Endodermal cell (in vitro differentiated cells): ENCODE measurements around the gene COPZ1. TPM values are rescaled to one million over a fixed set of nuclear protein-coding genes. Genes with fewer than 3 reads are reported as not detected.

ENCODE experiments used
- DNase-seq: peaks from one replicate; pipeline ENCODE4 v3.0.0-alpha.2; 2017
- H3K27ac ChIP-seq: 2 replicates; pipeline ENCODE4 v1.5.1; 2013; ENCODE audit warnings: mild to moderate bottlenecking, low read depth, low read length, moderate library complexity
- H3K27me3 ChIP-seq: 2 replicates; pipeline ENCODE4 v1.6.1; 2013; ENCODE audit warnings: mild to moderate bottlenecking, low read length, moderate library complexity; ENCODE audit not compliant: insufficient read depth, control insufficient read depth, poor library complexity, severe bottlenecking
- H3K36me3 ChIP-seq: 2 replicates; pipeline ENCODE4 v1.7.0; 2013; ENCODE audit warnings: mild to moderate bottlenecking, low read length, moderate library complexity; ENCODE audit not compliant: control insufficient read depth, insufficient read depth
- H3K4me1 ChIP-seq: one replicate; pipeline ENCODE4 v1.7.0; 2013; ENCODE audit warnings: low read length; ENCODE audit not compliant: control insufficient read depth, insufficient read depth
- H3K4me3 ChIP-seq: 2 replicates; pipeline ENCODE4 v1.5.1; 2013; ENCODE audit warnings: mild to moderate bottlenecking, low read length, moderate library complexity
- H3K9ac ChIP-seq: 2 replicates; pipeline ENCODE4 v1.6.1; 2013; ENCODE audit warnings: mild to moderate bottlenecking, low read length, moderate library complexity; ENCODE audit not compliant: poor library complexity, severe bottlenecking; ENCODE audit errors: extremely low read depth
- H3K9me3 ChIP-seq: 2 replicates; pipeline ENCODE4 v1.6.1; 2013; ENCODE audit warnings: mild to moderate bottlenecking, low read length, moderate library complexity; ENCODE audit not compliant: control insufficient read depth
- H3K27ac Mint-ChIP-seq: 2 replicates; pipeline ENCODE4 v1.8.0; 2020; ENCODE audit warnings: mixed read lengths
- H3K27me3 Mint-ChIP-seq: 2 replicates; pipeline ENCODE4 v1.8.0; 2021; ENCODE audit warnings: mild to moderate bottlenecking, mixed read lengths; ENCODE audit not compliant: insufficient read depth
- H3K36me3 Mint-ChIP-seq: 2 replicates; pipeline ENCODE4 v1.8.0; 2020; ENCODE audit warnings: low read depth, mixed read lengths
- H3K4me1 Mint-ChIP-seq: 2 replicates; pipeline ENCODE4 v1.8.0; 2020; ENCODE audit warnings: mixed read lengths
- H3K4me3 Mint-ChIP-seq: 2 replicates; pipeline ENCODE4 v1.8.0; 2020; ENCODE audit warnings: mild to moderate bottlenecking, moderate library complexity, mixed read lengths
- H3K9me3 Mint-ChIP-seq: 2 replicates; pipeline ENCODE4 v1.8.0; 2020; ENCODE audit warnings: mild to moderate bottlenecking, mixed read lengths
- WGBS, 2 experiments: methylation state at CpG; one replicate each; pipeline versions ENCODE4 v1.1.5 to v1.1.7; 2013; ENCODE audit warnings: missing lambda C conversion rate in 2 of 2, mixed read lengths in 1 of 2; ENCODE audit not compliant: insufficient coverage in 1 of 2, insufficient read length in 1 of 2; 5-methylcytosine and 5-hydroxymethylcytosine counted together
- total RNA-seq, 2 donors: library from RNA; stranded (reverse); fragmentation: NEBNext Ultra II Directional in 1 of 2; extraction: Animal tissue kit (Norgen Biotek cat#: 25700) in 1 of 2; gene quantifications; 2 replicates in 1 of 2; 3 replicates in 1 of 2; pipeline ENCODE4 v1.2.1, GENCODE V29; 2021
- TF ChIP-seq, protein P1 (sequence below): fragments of 200-600 bp; sonication (generic); conservative IDR thresholded peaks from 2 replicates; pipeline ENCODE4 v1.5.0; 2021; ENCODE audit warnings: antibody characterized with exemption, mild to moderate bottlenecking

Gene COPZ1
- total RNA-seq, 2 donors from 2014 or later: 153 to 183 TPM

DNA sequence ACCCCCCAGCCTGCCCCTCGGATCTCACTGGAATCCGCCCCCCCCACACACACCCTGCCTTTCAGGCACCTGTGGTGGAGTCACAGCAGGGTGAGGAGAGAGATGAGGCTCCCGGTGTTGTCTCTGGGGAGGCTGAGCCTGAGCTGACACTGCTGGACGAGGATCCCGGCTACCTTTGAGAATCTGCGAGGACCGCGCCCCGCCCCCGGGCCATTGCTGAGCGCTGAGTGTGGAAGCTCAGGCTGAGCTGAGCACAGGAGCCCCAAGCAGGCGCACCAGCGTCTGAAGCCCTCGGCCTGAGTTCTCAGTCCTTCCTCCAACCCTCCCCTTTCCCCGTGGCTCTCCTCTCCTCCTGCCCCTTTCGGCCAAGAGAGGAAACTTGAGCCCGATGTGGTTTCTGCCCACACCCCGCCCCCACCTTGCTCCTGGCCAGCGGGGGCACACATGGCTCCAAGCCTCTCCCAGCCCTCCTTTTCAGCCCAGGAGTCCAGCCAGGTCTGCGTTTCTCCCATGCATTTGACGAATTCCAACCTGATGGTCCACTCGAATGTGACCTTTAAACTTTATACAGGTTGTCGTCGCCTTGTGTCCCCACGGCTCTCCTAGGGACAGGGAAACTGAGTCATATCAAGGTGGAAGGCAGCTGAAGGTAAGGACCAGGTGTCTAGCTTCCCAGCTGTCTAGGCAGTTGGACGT lies 24.1 kb upstream of the COPZ1 start, which contains the start of gene NFE2:
Gene NFE2 (minus strand): TSS at position 284 of the 696 bp plus-strand sequence. CDS start 5,767 bp downstream, outside the sequence.
- H3K9me3 ChIP-seq: no peaks in the 10 kb centered on the region
- Mint-ChIP-seq H3K27me3 (peaks cover 13% of the 10 kb centered on the region), H3K27ac (peak within 1 kb of the TSS; percentile 89), H3K4me3 (peak within 1 kb of the TSS; percentile 56), H3K4me1 (peaks cover 55% of the 10 kb centered on the region), H3K9me3 (no peaks in the 10 kb centered on the region), H3K36me3 (no peaks in the 10 kb centered on the region)
- peak; percentile 97 for DNase-seq
- no peaks in the 10 kb centered on the region for H3K27me3 ChIP-seq
- peaks cover 19% of the 10 kb centered on the region for H3K4me1 ChIP-seq
- H3K36me3 ChIP-seq: no peaks in the 10 kb centered on the region
- TF ChIP-seq, protein P1, sequence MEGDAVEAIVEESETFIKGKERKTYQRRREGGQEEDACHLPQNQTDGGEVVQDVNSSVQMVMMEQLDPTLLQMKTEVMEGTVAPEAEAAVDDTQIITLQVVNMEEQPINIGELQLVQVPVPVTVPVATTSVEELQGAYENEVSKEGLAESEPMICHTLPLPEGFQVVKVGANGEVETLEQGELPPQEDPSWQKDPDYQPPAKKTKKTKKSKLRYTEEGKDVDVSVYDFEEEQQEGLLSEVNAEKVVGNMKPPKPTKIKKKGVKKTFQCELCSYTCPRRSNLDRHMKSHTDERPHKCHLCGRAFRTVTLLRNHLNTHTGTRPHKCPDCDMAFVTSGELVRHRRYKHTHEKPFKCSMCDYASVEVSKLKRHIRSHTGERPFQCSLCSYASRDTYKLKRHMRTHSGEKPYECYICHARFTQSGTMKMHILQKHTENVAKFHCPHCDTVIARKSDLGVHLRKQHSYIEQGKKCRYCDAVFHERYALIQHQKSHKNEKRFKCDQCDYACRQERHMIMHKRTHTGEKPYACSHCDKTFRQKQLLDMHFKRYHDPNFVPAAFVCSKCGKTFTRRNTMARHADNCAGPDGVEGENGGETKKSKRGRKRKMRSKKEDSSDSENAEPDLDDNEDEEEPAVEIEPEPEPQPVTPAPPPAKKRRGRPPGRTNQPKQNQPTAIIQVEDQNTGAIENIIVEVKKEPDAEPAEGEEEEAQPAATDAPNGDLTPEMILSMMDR: peak; percentile 46
- H3K4me3 ChIP-seq: peak within 1 kb of the TSS; percentile 78
- peak within 1 kb of the TSS; percentile 70 for H3K27ac ChIP-seq
- WGBS, 2 experiments: 6 to 7% methylated on average over 5 to 24 of the region's 26 CpGs
- peak within 1 kb of the TSS; percentile 53 for H3K9ac ChIP-seq

DNA sequence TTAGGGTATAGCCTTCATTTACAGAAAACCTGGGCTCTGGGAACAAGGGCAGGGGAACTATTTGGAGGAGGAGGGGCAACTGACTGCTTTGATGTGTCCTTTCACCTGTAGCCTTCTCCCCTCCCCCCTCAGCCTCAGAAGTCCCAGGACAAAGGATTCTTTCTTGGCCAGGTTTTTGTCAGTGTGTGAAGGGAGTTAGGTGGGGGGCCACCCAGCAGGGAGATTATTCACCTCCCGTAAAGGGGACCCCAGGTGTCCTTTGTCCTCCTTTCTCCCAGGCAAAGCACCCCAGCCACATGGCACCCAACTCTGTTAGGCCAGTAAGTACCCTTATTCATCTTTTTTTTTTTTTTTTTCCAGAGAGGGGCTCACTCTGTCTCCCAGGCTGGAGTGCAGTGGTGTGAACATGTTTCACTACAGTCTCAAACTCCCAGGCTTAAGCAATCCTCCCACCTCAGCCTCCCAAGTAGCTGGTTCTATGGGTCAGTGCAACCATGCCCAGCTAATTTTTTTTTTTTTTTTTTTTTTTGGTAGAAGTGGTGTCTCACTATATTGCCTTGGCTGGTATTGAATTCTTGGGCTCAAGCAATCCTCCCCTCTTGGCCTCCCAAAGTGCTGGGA lies 23.4 kb upstream of the COPZ1 start:
- H3K36me3 Mint-ChIP-seq: no peaks in the 10 kb centered on the region
- peak overlapping the region; percentile 78 for H3K4me3 ChIP-seq
- peaks cover 19% of the 10 kb centered on the region for H3K4me1 ChIP-seq
- H3K9me3 Mint-ChIP-seq: no peaks in the 10 kb centered on the region
- no peaks in the 10 kb centered on the region for H3K27me3 ChIP-seq
- peak overlapping the region; percentile 70 for H3K27ac ChIP-seq
- peaks cover 13% of the 10 kb centered on the region for H3K27me3 Mint-ChIP-seq
- peak overlapping the region; percentile 53 for H3K9ac ChIP-seq
- peaks cover 52% of the 10 kb centered on the region for H3K4me1 Mint-ChIP-seq
- 14% methylated on average over 1 of the region's 1 CpG; no CpG with 5 or more reads in 1 of the 2 experiments for WGBS, 2 experiments
- no peaks in the 10 kb centered on the region for H3K36me3 ChIP-seq
- H3K9me3 ChIP-seq: no peaks in the 10 kb centered on the region
- TF ChIP-seq, protein P1: no peak
- peak overlapping the region; percentile 89 for H3K27ac Mint-ChIP-seq
- peak; percentile 89 for DNase-seq
- peak overlapping the region; percentile 56 for H3K4me3 Mint-ChIP-seq

DNA sequence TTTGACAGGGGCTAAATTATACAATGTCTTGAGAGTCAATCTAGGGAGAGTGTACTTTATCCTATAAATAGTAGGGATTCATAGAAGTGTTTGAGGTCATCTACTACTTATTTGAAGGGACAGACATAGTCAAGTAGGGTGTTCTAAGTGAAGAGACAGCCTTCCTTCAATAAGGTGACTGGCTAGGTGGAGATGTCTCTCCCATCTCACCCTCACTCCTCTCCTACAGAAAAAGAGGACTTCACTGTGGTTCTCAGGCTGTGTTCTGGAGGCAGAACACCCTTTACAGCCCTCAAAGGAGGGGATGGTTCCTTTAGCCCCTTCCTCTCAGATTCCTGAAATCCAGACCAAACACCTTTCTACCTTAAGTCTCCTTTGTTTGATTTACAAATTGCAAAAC lies 21.3 kb upstream of the COPZ1 start:
- Mint-ChIP-seq H3K9me3 (no peaks in the 10 kb centered on the region), H3K27ac (no peak overlapping the region), H3K4me1 (peaks cover 49% of the 10 kb centered on the region), H3K27me3 (peaks cover 13% of the 10 kb centered on the region), H3K36me3 (no peaks in the 10 kb centered on the region), H3K4me3 (no peak overlapping the region)
- peaks cover 19% of the 10 kb centered on the region for H3K4me1 ChIP-seq
- TF ChIP-seq, protein P1: no peak
- H3K36me3 ChIP-seq: no peaks in the 10 kb centered on the region
- DNase-seq: no peak
- no peak overlapping the region for H3K27ac ChIP-seq
- no peak overlapping the region for H3K9ac ChIP-seq
- no peaks in the 10 kb centered on the region for H3K27me3 ChIP-seq
- H3K4me3 ChIP-seq: no peak overlapping the region
- H3K9me3 ChIP-seq: no peaks in the 10 kb centered on the region
